ENCODE measurements around the gene VEZT.
A peak's percentile ranks its signal among the peaks of the same experiment; 100 is the strongest.
"Not testable (repeated sequence)": the region's sequence is repeated elsewhere in the genome, so short reads cannot be mapped to it uniquely, and the experiment has no call there.

The VEZT gene, protein sequence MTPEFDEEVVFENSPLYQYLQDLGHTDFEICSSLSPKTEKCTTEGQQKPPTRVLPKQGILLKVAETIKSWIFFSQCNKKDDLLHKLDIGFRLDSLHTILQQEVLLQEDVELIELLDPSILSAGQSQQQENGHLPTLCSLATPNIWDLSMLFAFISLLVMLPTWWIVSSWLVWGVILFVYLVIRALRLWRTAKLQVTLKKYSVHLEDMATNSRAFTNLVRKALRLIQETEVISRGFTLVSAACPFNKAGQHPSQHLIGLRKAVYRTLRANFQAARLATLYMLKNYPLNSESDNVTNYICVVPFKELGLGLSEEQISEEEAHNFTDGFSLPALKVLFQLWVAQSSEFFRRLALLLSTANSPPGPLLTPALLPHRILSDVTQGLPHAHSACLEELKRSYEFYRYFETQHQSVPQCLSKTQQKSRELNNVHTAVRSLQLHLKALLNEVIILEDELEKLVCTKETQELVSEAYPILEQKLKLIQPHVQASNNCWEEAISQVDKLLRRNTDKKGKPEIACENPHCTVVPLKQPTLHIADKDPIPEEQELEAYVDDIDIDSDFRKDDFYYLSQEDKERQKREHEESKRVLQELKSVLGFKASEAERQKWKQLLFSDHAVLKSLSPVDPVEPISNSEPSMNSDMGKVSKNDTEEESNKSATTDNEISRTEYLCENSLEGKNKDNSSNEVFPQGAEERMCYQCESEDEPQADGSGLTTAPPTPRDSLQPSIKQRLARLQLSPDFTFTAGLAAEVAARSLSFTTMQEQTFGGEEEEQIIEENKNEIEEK

DNA sequence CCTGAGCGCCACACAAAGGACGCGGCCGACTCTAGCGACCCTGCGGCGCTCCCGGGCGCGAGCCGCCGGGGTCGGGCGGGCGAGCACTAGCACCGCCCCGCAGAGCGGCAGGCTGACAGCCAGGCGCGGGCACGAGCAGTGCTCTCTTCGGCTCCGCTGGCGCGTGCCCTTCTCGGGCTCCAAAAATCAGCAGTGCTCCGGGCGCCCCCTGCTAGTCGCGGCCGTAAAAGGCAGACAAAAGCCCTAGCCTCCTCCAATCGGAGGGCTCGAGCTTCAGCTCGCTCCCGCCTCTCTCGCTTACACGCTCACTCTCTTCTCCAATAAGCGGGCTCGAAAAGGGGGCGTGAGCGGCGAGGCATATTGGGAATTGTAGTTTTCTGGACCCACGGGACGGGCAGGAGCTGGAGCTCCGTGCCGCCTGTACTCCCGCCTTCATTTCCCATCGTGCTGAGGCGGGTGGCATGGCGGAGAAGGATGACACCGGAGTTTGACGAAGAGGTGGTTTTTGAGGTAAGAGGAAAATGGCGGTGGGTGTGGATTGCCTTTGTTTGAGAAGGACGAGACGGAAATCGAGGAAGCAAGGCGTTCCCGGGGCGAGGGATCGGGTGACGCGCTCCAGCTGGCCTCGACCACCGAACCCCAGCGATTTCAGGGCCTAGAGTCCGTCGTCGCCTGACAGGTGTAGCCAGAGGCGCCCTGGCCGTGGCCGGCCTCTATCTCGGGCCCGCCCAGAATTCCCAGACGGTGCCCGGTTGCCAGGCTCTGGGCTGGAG is at the start of gene VEZT, which contains the start of gene FGD6:
TSS of gene VEZT (plus strand) at position 431 of the 773 bp plus-strand sequence. CDS start at position 475, 44 bp downstream.
TSS of gene FGD6 (minus strand) at position 91 of the 773 bp plus-strand sequence. CDS start 227 bp downstream, outside the sequence.
- peak; percentile 98 to 99 for DNase-seq

DNA sequence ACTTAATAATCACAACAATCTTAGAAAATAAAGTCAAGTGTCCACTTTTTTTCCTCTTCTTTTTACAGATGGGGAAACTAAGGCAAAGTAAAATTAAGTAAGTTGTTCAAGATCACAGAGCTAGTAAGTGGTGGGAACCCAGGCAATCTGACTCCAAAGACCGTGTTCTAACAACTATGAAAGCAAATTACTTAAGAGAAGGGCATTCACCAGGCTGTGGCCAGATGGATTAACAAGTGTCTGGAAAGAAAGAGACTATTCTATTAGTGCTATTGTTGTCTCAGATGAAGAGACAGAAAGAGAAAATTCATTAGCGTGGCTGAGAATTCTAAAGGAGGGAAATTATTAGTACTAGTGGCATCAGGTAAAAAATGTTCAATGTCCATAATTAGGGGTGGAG is 48.9 kb upstream of the VEZT start:
- DNase-seq: no peak

DNA sequence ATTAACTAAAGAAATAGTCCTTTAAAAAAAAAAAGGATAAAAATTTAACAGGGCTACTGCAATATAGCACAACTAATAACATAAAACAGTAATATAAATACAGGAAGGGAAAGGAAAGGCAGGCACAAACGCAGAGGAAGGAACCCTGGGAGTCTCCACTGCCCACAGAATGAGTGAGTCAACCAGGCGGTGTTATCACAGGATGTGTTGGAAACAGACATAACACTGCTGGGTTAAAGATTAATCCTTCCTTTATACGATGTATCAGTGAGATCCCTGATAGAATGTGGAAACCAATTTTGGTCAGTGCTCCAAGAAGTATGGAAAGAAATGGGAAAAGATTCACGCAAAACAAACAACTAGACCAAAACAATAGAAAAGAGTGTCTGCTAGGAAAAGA is 48.2 kb upstream of the VEZT start:
- DNase-seq: no peak

DNA sequence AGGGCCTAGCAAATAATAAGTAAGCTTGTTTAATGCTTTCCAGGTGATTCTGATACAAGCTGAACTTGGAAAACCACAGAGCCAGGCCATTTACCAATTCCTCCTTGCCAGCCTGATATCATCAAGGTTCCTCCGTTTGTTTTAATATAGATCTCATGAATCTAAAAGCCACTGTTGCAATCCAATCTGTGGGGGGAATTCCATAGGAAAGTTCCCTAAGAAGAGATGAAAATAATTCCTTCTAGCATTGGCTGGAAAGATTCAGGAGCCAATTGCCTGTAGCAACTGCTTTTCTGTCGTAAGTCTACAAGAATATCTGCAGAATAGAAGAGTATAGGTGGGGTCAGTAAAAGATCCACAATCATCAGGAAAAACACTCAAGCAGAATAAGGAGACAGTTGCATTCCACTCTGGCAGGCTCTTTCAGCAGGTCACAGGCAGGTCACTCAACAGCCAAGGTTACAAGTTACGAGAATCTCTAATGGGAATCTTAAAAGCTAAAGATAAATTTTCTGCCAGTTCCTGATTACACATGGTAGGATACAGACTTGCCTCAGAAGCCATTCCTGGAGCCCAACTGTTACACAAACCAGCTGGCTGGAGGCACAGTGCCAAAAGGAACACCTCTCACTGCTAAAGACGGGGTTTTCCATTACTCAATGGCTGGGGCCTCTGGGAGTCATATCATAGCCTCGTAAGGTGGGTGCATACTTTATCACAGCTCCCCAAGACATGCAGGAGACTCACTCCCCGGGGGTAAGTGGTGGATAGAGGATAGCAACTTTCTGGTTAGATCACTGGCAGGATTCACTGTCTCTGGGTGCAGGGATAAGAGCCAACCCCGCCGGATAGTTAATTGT is 44.0 kb upstream of the VEZT start:
- DNase-seq: no peak

DNA sequence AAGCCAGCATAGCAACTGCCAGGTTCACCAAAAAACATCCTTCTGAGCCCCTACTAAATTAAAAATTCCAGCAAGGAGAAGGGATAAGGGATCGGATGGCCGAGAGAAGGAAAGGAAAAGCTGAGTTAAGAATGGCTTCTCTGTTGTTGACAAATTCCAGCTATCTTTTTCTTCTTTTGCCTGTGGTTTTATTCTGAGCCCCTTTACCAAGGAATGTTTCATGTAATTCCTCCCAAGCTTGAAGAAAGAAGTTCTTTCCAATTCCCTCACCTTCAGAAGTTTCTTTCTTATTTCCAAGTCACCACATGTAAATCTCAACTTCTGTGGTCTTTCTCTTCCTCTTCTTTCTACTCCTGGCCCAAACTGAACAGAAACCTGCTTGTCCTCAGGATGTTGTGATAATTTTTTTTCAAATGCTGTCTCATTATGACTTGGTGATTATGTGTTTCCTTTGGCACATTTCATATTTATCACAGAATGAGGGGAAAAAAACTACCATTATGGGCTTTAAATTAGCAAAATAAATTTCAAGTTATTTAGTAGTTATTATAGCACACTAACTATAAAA is 40.3 kb upstream of the VEZT start:
- DNase-seq: no peak

DNA sequence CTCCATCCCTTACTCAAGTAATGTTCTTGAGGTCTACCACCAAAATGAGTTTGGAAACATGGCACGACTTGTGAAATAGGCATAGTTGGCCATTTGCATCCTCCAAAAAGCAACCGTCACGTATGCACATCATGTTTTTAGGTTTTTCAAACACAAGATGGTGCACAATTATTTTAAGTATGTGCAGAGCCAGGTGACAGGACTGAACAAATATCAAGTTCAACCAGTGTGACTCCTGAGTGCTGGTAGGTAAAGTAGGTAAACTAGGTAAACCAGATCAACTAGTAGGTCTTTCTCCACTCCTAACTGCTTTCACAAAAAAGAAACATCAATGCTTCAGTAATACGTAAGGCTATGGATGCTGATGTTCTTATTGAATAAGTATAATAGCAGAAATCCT is 39.5 kb upstream of the VEZT start:
- DNase-seq: no peak

DNA sequence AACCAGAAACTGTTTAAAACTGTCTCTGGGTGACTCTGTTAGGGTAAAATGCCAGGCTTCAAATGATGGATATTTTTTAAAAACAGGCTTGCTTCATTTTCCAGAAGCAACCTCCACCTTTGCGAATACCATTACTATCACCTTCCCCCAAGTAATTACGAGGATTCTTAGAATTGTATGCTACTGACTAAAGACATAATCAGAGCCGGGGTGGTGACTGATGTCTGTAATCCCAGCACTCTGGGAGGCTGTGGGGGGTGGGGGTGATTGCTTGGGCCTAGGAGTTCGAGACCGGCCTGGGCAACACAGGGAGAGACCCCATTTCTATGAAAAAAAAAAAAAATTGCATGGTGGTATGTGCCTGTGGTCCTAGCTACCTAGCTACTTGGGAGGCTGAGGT is 38.6 kb upstream of the VEZT start:
- DNase-seq: no peak

DNA sequence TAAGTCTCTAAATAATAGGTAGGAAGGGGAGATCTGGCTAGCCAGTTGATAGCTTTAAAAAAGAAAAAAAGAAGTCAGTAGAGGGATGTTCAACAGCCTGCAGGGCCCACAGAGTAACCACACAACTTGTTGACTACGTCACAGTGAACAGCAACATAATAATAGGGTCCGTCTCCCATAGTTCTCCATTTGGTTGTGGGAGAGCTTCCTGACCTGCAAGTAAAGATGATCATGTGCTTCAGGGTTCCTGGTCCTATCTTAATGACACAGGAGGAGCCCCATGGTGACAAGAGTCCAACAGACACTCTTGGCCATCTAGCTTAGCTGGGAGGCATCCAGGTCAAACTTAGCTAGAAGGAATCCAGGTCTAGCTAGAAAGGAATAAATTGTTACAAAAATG is 36.5 kb upstream of the VEZT start:
- DNase-seq: no peak

DNA sequence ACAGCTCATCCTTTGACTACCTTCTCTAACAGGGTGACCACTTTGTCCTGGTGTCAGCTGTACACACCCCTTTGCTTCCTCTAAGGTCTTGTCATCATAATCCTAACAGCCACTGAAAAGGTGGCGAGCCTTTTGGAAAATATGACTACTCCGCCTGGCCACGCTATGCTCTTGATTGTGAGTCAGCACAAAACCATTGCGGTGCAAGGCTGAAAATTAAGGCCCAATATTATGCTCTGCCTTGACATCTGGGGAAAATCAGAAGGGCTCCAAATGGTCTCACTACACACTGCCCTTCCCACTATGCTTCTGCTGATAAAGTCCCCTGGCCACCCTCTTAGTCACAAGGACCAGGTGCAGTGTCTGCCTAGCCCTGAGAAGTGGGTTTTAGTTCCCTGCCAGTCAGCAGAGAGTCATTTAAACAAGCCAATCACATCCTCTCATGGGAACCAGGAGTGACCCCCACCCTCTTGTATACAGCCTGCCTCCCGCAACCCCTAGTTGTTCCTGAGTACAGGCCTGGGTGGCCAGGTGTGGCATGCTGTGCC is 34.7 kb upstream of the VEZT start:
- no peak for DNase-seq

DNA sequence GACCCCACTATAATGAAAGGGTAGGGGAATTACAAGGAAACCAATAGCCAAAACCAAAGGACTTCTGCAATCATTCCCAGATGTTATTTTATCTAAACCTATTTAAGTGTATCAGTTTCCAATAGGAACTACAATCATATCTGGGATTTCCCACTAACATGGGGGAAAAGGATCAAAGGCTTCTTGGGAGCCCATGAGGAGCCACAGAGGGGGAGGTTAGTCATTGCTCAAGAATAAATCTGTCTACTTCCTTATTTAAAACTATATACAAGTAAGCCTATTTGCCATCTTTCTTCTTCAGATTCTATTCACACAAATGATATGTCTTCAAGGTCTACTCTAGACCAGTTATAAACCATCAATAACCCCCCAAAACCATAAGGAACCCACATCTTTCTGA is 33.5 kb upstream of the VEZT start:
- DNase-seq: no peak

DNA sequence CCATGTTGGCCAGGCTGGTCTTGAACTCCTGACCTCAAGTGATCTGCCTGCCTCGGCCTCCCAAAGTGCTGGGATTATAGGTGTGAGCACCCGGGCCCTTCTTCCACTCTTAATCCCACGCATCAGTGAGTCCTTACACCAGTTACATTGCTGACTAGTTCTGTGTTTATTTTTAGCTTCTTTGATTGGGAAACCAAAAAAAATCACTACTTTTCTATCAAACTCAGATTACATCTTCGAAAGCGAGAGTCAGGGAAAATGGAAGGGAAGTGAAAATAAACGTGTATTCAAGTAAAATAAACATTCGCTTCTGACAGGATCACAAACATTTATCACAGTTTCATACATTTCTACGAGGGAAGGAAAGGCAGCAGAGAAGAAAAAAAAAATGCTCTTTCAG is 32.5 kb upstream of the VEZT start:
- no peak for DNase-seq

DNA sequence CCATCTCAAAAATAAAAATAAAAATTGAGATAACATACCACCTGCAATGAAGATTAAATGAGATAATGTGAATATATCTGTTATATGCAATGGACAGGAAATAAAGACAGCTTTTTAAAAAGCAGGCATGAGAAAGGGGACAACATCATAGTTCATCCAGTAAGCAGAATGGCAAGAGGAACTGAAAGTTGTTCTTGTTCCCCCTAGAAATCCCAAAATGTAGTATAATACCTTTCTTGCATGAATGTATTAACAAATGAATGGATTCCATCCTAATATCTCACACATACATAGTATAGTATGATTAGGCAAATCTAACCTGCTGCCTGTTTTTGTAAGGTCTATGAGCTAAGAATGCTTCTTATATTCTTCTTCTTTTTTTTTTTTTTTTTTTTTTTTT is 31.8 kb upstream of the VEZT start:
- no peak for DNase-seq

DNA sequence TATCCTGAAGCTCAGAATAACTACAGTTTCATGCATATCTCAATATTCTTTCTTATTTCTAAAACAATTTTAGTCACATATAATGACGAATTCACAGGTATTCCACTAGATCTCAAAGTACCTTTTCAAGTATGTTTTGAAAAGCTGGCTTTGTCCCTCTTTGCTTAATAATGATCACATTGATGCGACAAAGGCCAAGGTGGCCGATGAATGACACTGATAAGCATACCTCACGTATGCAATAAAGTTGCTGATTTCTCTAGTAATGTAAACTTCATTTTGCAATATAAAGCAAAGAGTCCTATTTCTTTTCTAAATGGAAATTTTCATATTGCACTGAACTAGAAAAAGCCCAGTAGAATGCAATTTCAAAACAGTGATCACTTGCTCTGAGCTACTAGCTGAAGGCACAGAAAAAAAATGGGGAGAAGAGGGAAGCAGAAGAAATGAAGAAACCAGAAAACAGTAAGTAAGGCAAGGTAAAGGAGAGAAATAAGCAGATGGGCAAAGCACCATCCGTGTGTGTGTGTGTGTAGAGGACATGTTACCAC is 29.7 kb upstream of the VEZT start:
- no peak for DNase-seq

DNA sequence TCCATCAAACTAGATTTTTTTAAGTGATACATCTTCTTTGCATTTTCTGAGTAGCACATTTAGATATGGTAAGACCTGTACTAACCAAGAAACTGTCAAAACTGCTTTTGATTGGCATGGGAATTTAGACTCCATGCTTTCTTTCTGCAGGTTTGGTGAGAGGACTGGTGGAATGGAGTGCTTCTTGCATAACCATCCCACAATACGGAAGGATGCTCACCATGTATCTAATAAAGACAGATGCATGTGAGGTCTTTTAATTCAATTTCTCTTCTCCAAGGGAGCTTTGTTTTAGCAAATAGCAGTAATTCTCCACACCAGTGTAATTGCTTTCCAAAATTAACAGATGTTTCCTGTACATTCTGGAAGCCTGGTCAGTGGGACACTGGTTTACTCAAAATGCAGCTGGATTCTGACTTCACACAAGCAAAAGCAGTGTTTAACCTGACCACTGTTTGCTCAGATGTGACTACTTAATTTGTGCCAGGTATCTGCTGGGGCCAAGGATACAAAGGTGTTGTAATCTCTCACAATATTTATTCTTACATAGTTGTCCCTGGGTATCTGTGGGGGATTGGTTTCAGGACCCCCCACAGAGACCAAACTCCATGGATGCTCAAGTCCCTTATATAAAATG is 26.4 kb upstream of the VEZT start:
- DNase-seq: no peak

DNA sequence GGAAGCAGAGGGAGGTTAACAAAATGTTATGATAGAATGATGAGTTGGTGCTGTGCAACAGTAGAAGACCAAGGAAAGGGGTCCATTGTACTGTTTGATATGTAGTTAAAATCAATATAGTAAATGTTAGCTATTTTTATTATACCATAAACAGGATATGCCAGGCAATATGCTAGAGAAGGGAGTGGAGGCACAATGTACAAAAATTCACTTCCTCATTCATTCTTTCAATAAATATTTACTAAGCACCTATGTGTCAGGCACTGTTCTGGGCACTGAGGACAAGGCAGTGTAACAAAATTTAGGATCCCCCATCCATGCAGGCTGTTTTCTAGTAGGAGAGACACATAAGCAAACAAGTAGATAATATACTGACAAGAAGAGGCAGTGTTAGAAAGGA is 25.3 kb upstream of the VEZT start:
- no peak for DNase-seq

DNA sequence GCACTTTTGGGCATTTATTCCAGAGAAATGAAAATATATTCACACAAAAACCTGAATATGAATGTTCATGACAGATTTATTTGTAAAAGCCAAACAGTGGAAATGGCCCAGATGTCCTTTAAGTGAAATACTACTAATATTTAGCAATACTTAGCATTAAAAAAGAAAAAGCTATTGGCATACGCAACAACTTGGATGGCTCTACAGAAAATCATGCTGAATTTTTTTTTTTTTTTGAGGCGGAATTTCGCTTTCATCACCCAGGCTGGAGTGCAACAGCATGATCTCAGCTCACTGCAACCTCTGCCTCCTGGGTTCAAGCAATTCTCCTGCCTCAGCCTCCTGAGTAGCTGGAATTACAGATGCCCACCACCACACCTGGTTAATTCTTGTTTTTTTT is 24.5 kb upstream of the VEZT start:
- no peak for DNase-seq

DNA sequence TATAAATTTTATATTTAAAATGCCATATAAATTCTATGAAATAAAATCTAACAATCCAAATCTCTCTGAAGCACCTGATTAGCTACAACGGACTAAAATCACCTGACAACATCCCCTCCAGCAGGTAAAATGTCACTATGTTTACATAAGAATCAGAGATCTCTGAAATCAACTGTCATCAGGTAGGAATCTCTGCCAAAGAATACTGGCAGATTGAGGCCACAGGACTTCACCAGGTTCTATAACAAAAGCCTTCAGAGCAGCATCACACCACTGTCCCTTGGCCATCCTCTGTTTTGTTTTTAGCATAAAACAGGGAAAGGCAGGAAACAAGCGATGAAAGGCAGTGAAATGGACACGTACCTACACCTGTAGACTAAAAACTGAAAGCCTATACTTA is 22.5 kb upstream of the VEZT start:
- no peak for DNase-seq

DNA sequence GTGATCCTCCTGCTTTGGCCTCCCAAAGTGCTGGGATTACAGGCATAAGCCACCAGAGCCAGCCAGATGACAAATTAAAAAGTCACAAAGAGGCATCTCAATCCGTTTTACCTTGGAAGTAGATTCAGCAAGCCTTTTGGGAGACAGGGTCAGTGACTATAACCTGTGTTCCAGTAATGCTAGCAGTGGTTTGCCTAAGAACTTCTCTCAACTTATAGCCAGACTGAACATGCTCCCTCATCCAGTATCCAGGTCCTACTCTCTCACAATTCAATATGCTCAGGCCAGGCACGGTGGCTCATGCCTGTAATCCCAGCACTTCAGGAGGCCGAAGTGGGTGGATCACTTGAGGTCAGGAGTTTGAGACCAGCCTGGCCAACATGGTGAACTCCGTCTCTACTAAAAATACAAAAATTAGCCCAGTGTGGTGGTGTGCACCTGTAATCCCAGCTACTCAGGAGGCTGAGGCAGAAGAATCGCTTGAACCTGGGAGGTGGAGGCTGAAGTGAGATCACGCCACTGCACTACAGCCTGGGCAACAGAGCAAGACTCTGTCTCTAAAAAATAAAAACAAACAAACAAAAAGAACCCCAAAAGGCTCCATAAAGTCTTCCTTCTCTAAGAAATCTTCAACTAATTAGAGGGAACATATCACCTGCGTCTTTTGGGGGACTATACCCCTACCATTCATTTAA is 20.6 kb upstream of the VEZT start:
- not testable (repeated sequence) for DNase-seq

DNA sequence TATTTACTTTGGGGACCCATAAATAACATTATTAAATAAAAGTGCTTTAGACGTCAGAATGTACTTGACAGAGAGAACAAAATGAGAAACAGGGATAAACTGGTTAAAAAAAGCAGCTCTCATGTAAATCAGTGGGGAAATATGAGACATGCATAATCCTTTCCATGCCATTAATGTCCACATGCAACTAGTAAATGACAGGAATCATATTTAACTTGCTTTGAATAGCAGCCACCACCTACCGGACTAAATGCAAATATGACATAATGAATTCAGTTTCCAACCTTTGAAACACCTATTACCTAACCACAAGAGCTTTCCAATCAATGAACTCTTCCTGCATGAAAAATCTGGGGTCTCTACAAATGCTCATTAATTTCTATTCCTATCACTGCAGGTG is 20.0 kb upstream of the VEZT start:
- no peak for DNase-seq

DNA sequence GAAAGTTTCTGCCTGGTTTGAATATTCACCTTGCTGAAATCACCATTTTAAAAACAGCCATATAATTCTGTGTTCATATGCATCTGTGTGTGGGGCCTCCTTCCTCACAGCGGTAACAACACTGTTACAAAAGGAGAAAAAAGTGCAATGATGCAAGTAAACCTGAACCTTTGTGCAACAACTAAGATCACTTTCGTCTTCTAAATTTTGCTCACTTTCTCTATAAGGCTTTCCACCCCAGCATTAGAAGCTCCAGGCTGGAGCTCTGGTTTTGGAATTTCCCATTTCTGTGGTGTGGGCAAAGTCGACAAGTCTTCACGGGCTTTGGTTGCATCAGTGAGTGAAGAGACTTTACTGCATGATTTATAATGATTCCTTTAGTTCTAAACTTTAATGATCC is 18.7 kb upstream of the VEZT start:
- no peak for DNase-seq
